ENCODE data around the gene MYLK4. TPM values are rescaled to one million over a fixed set of nuclear protein-coding genes. Genes with fewer than 3 reads are reported as not detected.
A peak's percentile ranks its signal among the peaks of the same experiment; 100 is the strongest.

Gene MYLK4
- total and polyA plus RNA-seq, 5 donors: 1.3 to 3.7 (median 2.3) TPM

DNA sequence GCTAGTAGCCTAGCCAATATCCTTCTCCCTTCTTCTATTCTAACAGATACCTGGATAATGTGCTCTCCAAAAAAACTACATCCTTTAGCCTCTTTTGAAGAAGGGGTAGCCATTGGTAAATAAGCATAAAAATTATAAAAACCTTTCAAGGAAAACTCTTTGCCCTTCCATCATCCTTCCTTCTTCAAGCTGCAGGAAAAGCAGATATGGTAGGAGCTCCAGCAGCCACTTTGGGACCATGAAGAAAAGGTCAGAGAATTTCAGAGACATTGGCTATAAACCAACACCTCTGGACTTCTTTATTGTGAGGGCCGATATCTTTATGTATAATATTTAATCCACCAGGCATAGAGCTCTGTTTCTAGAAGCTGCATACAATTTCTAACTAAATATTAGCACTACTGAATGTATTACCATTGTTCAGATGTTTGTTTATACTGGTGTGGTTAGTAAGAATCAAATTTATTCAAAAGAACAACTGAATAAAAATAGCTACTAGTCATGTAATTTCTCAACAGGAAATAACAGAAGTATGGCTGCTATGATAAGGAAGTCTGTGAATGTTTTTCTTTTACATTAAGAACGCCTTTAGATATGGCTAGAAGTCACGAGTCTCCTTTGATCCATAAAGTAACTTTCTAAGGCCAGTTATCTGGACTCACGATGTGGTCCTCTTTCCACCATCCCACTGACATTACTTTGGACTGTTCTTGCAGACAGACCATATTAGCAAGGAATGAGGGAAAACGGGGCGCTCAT lies 32.2 kb downstream of the MYLK4 start:
- H3K27ac ChIP-seq (ENCODE audit: low read length): no peak overlapping the region
- no peaks in the 10 kb centered on the region for H3K4me1 ChIP-seq (ENCODE audit: control insufficient read depth, insufficient read depth, low read length)
- ATAC-seq: no peak
- H3K9me3 ChIP-seq (ENCODE audit: control insufficient read depth, low read length): no peaks in the 10 kb centered on the region
- 54% methylated on average over 6 of the region's 6 CpGs for WGBS
- no peaks in the 10 kb centered on the region for H3K27me3 ChIP-seq (ENCODE audit: control insufficient read depth, insufficient read depth)
- no peak overlapping the region for H3K4me3 ChIP-seq (ENCODE audit: low read length)
- intact Hi-C loops (cut with DNase I): no loop called here
- no peak for DNase-seq

DNA sequence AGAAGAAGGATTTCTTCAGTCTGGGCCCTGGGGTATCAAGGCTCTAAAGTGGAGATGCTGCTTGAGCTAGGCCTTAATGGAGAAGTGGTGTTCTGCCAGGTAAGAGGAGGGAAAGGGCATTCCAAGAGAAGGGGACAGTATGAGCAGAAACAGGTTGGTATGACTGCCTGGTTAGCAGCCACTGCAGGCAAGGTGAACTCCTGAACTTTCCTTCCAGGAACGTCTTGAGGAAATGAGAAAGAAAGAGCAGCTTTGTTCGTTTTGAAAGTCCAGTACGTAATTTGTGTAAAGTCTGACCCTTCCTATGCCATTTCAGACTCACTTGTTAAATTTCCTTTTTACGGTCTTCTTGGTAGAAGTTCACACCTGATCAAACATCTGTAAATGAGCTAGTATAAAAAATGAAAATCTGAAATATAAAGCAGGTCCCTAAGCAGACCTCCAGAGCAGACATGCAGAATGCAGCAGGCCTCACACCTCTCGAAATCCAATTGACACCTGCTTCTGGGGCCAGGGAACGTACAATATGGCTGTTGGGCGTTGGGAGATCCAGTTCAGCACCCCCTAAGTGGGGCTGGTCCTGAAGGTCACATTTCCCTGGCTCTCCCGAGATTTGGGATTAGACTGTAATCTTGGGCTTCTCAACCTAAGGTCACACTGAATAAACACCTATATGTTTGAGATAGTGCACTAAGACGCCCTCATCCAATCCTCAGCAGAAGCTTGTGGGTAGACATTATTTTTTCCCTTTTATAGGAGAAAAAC lies 33.6 kb downstream of the MYLK4 start:
- DNase-seq (no peak), ATAC-seq (no peak)
- Histone ChIP-seq H3K4me3 (ENCODE audit: low read length) (no peak overlapping the region), H3K27me3 (ENCODE audit: control insufficient read depth, insufficient read depth) (no peaks in the 10 kb centered on the region), H3K4me1 (ENCODE audit: control insufficient read depth, insufficient read depth, low read length) (peaks cover 2% of the 10 kb centered on the region), H3K9me3 (ENCODE audit: control insufficient read depth, low read length) (no peaks in the 10 kb centered on the region), H3K27ac (ENCODE audit: low read length) (no peak overlapping the region)
- intact Hi-C loops (cut with DNase I): no loop called here
- 79% methylated on average over 9 of the region's 9 CpGs for WGBS

DNA sequence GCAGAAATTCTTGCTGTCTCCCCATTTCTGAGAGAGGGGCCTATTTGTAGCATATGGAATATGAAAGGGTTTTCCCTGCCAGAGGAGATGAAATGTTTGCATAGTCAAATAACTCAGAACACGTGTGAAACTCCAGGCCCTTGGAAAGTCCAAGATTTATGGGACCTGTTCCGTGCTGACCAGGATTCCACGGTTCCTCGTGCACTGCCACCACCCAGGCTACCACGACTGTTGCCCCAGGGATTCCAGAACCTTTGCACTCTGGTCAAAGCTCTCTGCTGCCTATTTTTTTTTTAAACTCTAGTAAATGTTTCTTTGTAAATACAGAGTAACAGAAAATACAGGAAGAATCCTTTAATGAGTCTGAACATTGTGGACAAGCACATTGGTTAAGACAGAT lies 35.0 kb downstream of the MYLK4 start:
- no peak overlapping the region for H3K27ac ChIP-seq (ENCODE audit: low read length)

GRCh38 chr6:2714111-2714895 lies 36.4 kb downstream of the MYLK4 start:
- no peaks in the 10 kb centered on the region for H3K9me3 ChIP-seq (ENCODE audit: control insufficient read depth, low read length)
- H3K4me1 ChIP-seq (ENCODE audit: control insufficient read depth, insufficient read depth, low read length): peaks cover 3% of the 10 kb centered on the region
- DNase-seq (no peak), ATAC-seq (peak; percentile 18 to 79)
- WGBS: 72% methylated on average over 7 of the region's 7 CpGs
- H3K27me3 ChIP-seq (ENCODE audit: control insufficient read depth, insufficient read depth): no peaks in the 10 kb centered on the region
- intact Hi-C loops (cut with DNase I): no loop called here
- H3K27ac ChIP-seq (ENCODE audit: low read length): peak overlapping the region; percentile 23
- H3K4me3 ChIP-seq (ENCODE audit: low read length): no peak overlapping the region

More for the DNA sequence above, 35.0 kb downstream of the MYLK4 start:
- Histone ChIP-seq H3K9me3 (ENCODE audit: control insufficient read depth, low read length) (no peaks in the 10 kb centered on the region), H3K27me3 (ENCODE audit: control insufficient read depth, insufficient read depth) (no peaks in the 10 kb centered on the region), H3K4me3 (ENCODE audit: low read length) (no peak overlapping the region), H3K4me1 (ENCODE audit: control insufficient read depth, insufficient read depth, low read length) (peaks cover 3% of the 10 kb centered on the region)
- no peak for DNase-seq
- intact Hi-C loops (cut with DNase I): no loop called here
- 87% methylated on average over 5 of the region's 5 CpGs for WGBS
- no peak for ATAC-seq

GRCh38 chr6:2713473-2714110 lies 37.1 kb downstream of the MYLK4 start:
- H3K27ac ChIP-seq (ENCODE audit: low read length): no peak overlapping the region

GRCh38 chr6:2712102-2712501 lies 38.6 kb downstream of the MYLK4 start:
- intact Hi-C loops (cut with DNase I): no loop called here
- DNase-seq: no peak
- no peaks in the 10 kb centered on the region for H3K27me3 ChIP-seq (ENCODE audit: control insufficient read depth, insufficient read depth)
- no peak overlapping the region for H3K4me3 ChIP-seq (ENCODE audit: low read length)
- no peaks in the 10 kb centered on the region for H3K9me3 ChIP-seq (ENCODE audit: control insufficient read depth, low read length)
- no peak for ATAC-seq
- H3K27ac ChIP-seq (ENCODE audit: low read length): no peak overlapping the region
- peaks cover 3% of the 10 kb centered on the region for H3K4me1 ChIP-seq (ENCODE audit: control insufficient read depth, insufficient read depth, low read length)
- 78% methylated on average over 5 of the region's 5 CpGs for WGBS

More at GRCh38 chr6:2713473-2714110, 37.1 kb downstream of the MYLK4 start:
- intact Hi-C loops (cut with DNase I): no loop called here
- Histone ChIP-seq H3K4me1 (ENCODE audit: control insufficient read depth, insufficient read depth, low read length) (peaks cover 3% of the 10 kb centered on the region), H3K9me3 (ENCODE audit: control insufficient read depth, low read length) (no peaks in the 10 kb centered on the region), H3K27me3 (ENCODE audit: control insufficient read depth, insufficient read depth) (no peaks in the 10 kb centered on the region), H3K4me3 (ENCODE audit: low read length) (no peak overlapping the region)
- ATAC-seq (no peak), DNase-seq (no peak)
- WGBS: 93% methylated on average over 8 of the region's 8 CpGs

- Histone ChIP-seq H3K9me3 (ENCODE audit: control insufficient read depth, low read length) (no peaks in the 10 kb centered on the region), H3K4me3 (ENCODE audit: low read length) (no peak overlapping the region), H3K27ac (ENCODE audit: low read length) (no peak overlapping the region), H3K27me3 (ENCODE audit: control insufficient read depth, insufficient read depth) (no peaks in the 10 kb centered on the region), H3K4me1 (ENCODE audit: control insufficient read depth, insufficient read depth, low read length) (peaks cover 3% of the 10 kb centered on the region)
- ATAC-seq (no peak), DNase-seq (no peak)
- intact Hi-C loops (cut with DNase I): no loop called here
These were observed 40.3 kb downstream of the MYLK4 start for GRCh38 chr6:2710412-2710811.

- intact Hi-C loops (cut with DNase I): no loop called here
- no peaks in the 10 kb centered on the region for H3K27me3 ChIP-seq (ENCODE audit: control insufficient read depth, insufficient read depth)
- no peak overlapping the region for H3K4me3 ChIP-seq (ENCODE audit: low read length)
- no peaks in the 10 kb centered on the region for H3K9me3 ChIP-seq (ENCODE audit: control insufficient read depth, low read length)
- peak in 1 of 2 donors; percentile 89 for ATAC-seq
- 83% methylated on average over 5 of the region's 5 CpGs for WGBS
- peaks cover 3% of the 10 kb centered on the region for H3K4me1 ChIP-seq (ENCODE audit: control insufficient read depth, insufficient read depth, low read length)
- no peak overlapping the region for H3K27ac ChIP-seq (ENCODE audit: low read length)
- DNase-seq: no peak
These were observed 42.3 kb downstream of the MYLK4 start for GRCh38 chr6:2708456-2708855.

DNA sequence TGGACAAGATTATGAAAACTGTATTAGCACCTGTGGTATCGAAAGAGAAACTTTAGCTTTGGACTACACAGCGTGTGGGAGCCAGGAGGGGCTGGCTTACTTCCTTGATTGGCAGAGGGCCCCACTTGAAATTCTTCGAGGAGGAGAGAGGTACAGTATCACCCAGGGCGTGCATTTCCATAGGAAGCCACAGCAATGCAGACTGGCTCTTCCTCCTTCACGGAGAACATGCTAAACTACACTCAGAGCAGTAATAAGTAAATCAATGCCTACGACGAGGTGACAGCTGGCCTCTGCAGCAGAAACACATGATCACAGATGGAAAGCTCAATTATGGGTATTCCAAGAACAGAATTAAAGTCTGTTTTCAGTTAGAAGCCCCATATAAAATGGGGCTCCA lies 44.2 kb downstream of the MYLK4 start:
- no peaks in the 10 kb centered on the region for H3K9me3 ChIP-seq (ENCODE audit: control insufficient read depth, low read length)
- WGBS: 70% methylated on average over 7 of the region's 7 CpGs
- intact Hi-C loops (cut with DNase I): no loop called here
- H3K4me1 ChIP-seq (ENCODE audit: control insufficient read depth, insufficient read depth, low read length): no peaks in the 10 kb centered on the region
- no peak for DNase-seq
- no peaks in the 10 kb centered on the region for H3K27me3 ChIP-seq (ENCODE audit: control insufficient read depth, insufficient read depth)
- H3K27ac ChIP-seq (ENCODE audit: low read length): no peak overlapping the region
- no peak for ATAC-seq
- no peak overlapping the region for H3K4me3 ChIP-seq (ENCODE audit: low read length)

DNA sequence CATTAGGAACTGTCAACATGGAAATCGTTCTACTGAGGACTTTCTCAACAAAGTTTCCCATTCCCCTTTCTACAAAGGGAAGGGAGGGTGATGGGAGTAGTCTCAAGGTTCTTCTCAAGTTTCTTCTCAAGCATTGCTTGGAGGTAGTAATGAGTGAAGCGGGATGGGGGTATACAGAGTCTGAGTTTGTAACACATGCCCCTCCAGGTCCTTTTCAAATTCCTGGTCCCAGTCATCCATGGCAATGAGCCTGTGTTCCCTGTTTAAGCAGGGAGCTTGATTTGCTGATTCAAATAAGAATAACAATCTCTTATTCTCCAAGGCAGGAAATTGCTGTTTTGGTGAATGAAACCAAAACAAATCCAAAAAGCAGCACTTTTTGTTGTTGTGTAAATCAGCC lies 45.5 kb downstream of the MYLK4 start:
- Histone ChIP-seq H3K27ac (ENCODE audit: low read length) (no peak overlapping the region), H3K4me1 (ENCODE audit: control insufficient read depth, insufficient read depth, low read length) (no peaks in the 10 kb centered on the region), H3K9me3 (ENCODE audit: control insufficient read depth, low read length) (no peaks in the 10 kb centered on the region), H3K4me3 (ENCODE audit: low read length) (no peak overlapping the region), H3K27me3 (ENCODE audit: control insufficient read depth, insufficient read depth) (no peaks in the 10 kb centered on the region)
- DNase-seq (no peak), ATAC-seq (no peak)
- intact Hi-C loops (cut with DNase I): no loop called here
- whole genome bisulfite sequencing: 80% methylated on average over 2 of the region's 2 CpGs
